Mucosa of gallbladder (tissue), 1 donor: ENCODE data around the gene PPHLN1. TPM values are rescaled to one million over a fixed set of nuclear protein-coding genes. Genes with fewer than 3 reads are reported as not detected.
"Not testable (repeated sequence)": the region's sequence is repeated elsewhere in the genome, so short reads cannot be mapped to it uniquely, and the experiment has no call there.

Source experiments
- DNase-seq: peaks from one replicate; pipeline ENCODE4 v3.0.0-alpha.2; 2020; ENCODE audit warnings: low spot score
- total RNA-seq: library from RNA; stranded (reverse); gene quantifications from one replicate; pipeline ENCODE4 v1.2.1, GENCODE V29; 2021
- donor health status: DM: no; HTN: no; CAD: no.

PPHLN1 gene
- total RNA-seq, 1 donor from 2014 or later, result 40.1 TPM

- DNase-seq, result no peak
These were observed 44.0 kb downstream of the PPHLN1 start for GRCh38 chr12:42370013-42370412.

GRCh38 chr12:42372154-42372791 lies 46.3 kb downstream of the PPHLN1 start:
- no peak for DNase-seq

- DNase-seq, result no peak
These were observed 47.7 kb downstream of the PPHLN1 start for GRCh38 chr12:42373669-42374068.

GRCh38 chr12:42380733-42381132 lies 54.8 kb downstream of the PPHLN1 start:
- DNase-seq, result no peak

GRCh38 chr12:42382013-42382696 lies 56.2 kb downstream of the PPHLN1 start:
- DNase-seq, result no peak

GRCh38 chr12:42385326-42385841 lies 59.4 kb downstream of the PPHLN1 start:
- DNase-seq, result no peak

GRCh38 chr12:42386308-42386707 lies 60.3 kb downstream of the PPHLN1 start:
- no peak for DNase-seq

GRCh38 chr12:42388086-42388485 lies 62.1 kb downstream of the PPHLN1 start:
- DNase-seq, result not testable (repeated sequence)

GRCh38 chr12:42394429-42394828 lies 68.5 kb downstream of the PPHLN1 start:
- DNase-seq, result no peak

GRCh38 chr12:42396473-42397259 lies 70.7 kb downstream of the PPHLN1 start:
- DNase-seq, result no peak

GRCh38 chr12:42402821-42403411 lies 76.9 kb downstream of the PPHLN1 start:
- no peak for DNase-seq

GRCh38 chr12:42407306-42407705 lies 81.3 kb downstream of the PPHLN1 start:
- no peak for DNase-seq

- DNase-seq, result no peak
These were observed 83.5 kb downstream of the PPHLN1 start for GRCh38 chr12:42409471-42409870.

GRCh38 chr12:42410340-42410739 lies 84.4 kb downstream of the PPHLN1 start:
- DNase-seq, result no peak

GRCh38 chr12:42420395-42420794 lies 94.4 kb downstream of the PPHLN1 start:
- DNase-seq, result no peak

GRCh38 chr12:42421844-42422779 lies 96.1 kb downstream of the PPHLN1 start:
- no peak for DNase-seq

GRCh38 chr12:42422785-42423184 lies 96.8 kb downstream of the PPHLN1 start:
- no peak for DNase-seq

- no peak for DNase-seq
These were observed 100.8 kb downstream of the PPHLN1 start for GRCh38 chr12:42426746-42427145.

- no peak for DNase-seq
These were observed 102.9 kb downstream of the PPHLN1 start for GRCh38 chr12:42428850-42429249.

GRCh38 chr12:42432517-42433140 lies 106.7 kb downstream of the PPHLN1 start:
- no peak for DNase-seq

GRCh38 chr12:42440608-42441007 lies 114.6 kb downstream of the PPHLN1 start:
- no peak for DNase-seq
